ENCODE results near the gene C2CD3. TPM values are rescaled to one million over a fixed set of nuclear protein-coding genes. Genes with fewer than 3 reads are reported as not detected.

C2CD3 gene
- total and polyA plus RNA-seq, 9 of the 15 experiments (the other 6 are each of a cell fraction or from before 2014, with no cell fraction given): 4.4 to 20.2 (median 15.4) TPM

DNA sequence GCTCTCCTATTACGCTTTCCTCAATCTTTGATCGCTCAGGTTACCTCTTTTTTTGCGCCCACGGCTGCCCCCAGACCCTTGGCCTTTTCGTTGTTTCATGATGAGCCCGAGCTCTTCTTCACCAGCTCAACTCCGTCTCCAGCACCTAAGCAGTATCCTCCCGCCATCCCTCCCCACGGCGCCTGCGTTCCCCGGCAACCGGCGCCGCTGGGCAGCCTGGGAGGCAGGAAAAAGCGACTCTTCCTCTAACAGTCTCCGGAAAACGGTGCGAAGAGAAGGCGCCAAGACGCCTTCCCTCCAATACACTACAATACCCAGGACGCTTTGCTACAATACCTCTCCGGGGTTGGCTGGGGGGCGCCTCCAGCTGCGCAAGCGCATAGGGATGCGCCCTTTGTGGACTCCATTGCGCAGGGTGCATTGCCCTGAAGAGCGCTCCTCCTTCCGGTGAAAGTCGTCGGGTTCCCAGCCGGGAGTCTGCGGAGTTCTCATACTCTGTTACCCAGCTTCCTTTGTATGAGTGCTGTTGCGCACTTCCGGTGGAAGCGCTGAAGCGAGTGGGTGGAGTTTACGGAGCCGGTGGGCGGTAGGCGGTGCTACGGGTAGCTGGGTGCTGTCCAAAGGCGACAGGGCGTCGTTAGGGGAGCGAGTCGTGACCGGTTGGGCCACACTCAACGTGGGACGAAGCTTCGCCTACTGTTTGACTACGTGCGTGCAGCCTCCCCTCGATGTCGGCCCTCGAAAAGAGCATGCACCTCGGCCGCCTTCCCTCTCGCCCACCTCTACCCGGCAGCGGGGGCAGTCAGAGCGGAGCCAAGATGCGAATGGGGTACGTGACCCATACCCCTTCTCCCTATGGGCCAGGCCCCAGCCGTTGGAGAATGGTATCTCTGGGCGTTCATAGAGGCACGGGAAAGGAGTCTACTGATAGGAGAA is at the start of gene C2CD3, which contains the start of gene PPME1 (continued):
- TF ChIP-seq ELF2 (CRISPR knock-in tag; IDR thresholded peaks at IDR 0.05) (no peak), LEF1 (IDR thresholded peaks at IDR 0.05) (no peak), ZNF197 (CRISPR knock-in tag; IDR thresholded peaks at IDR 0.05; ENCODE audit: low read depth) (no peak), NR2F6 (CRISPR knock-in tag; IDR thresholded peaks at IDR 0.05) (no peak), CBX5 (IDR thresholded peaks at IDR 0.05; ENCODE audit: borderline replicate concordance, low read depth) (no peak), DPF2 (IDR thresholded peaks at IDR 0.05) (peak; percentile 11; the same call in 1 of the 2 replicates), KLF1 (tag; IDR thresholded peaks at IDR 0.05) (peak; percentile 69; the same call in 1 of the 2 replicates), SIN3A (IDR thresholded peaks at IDR 0.05; ENCODE audit: borderline replicate concordance in 2 of 2, control insufficient read depth in 1 of 2, low read depth in 2 of 2, low read length in 2 of 2) (peak; percentile 74 to 89; a peak in 3 of 4 replicates), SMARCA4 (IDR thresholded peaks at IDR 0.05) (no peak), ZNF239 (CRISPR knock-in tag; IDR thresholded peaks at IDR 0.05) (no peak), ZNF57 (CRISPR knock-in tag; IDR thresholded peaks at IDR 0.05) (no peak), ZBTB17 (CRISPR knock-in tag; IDR thresholded peaks at IDR 0.05) (no peak; the same call in 1 of the 2 replicates), TAL1 (IDR thresholded peaks at IDR 0.05) (no peak), SPI1 (IDR thresholded peaks at IDR 0.05; ENCODE audit: borderline replicate concordance, low read depth, low read length) (peak; percentile 43; the same call in 1 of the 2 replicates), EWSR1 (IDR thresholded peaks at IDR 0.05; ENCODE audit: borderline replicate concordance, low read depth, partially characterized antibody) (no peak), ZC3H8 (IDR thresholded peaks at IDR 0.05) (no peak), SIX5 (IDR thresholded peaks at IDR 0.05; ENCODE audit: borderline replicate concordance in 1 of 2, insufficient read depth in 1 of 2, low read depth in 1 of 2, low read length in 2 of 2) (peak; percentile 69 to 78), NCOA4 (IDR thresholded peaks at IDR 0.05; ENCODE audit: partially characterized antibody) (no peak), CREBBP (IDR thresholded peaks at IDR 0.05; ENCODE audit: low read depth, low read length) (no peak), SREBF1 (IDR thresholded peaks at IDR 0.05; ENCODE audit: borderline replicate concordance, low read depth, low read length) (no peak), NR2C2 (CRISPR knock-in tag; IDR thresholded peaks at IDR 0.05) (peak; percentile 78; the same call in 1 of the 2 replicates), NR2C2 (tag; IDR thresholded peaks at IDR 0.05) (peak; percentile 97)
- TF ChIP-seq, protein P1, sequence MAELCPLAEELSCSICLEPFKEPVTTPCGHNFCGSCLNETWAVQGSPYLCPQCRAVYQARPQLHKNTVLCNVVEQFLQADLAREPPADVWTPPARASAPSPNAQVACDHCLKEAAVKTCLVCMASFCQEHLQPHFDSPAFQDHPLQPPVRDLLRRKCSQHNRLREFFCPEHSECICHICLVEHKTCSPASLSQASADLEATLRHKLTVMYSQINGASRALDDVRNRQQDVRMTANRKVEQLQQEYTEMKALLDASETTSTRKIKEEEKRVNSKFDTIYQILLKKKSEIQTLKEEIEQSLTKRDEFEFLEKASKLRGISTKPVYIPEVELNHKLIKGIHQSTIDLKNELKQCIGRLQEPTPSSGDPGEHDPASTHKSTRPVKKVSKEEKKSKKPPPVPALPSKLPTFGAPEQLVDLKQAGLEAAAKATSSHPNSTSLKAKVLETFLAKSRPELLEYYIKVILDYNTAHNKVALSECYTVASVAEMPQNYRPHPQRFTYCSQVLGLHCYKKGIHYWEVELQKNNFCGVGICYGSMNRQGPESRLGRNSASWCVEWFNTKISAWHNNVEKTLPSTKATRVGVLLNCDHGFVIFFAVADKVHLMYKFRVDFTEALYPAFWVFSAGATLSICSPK (IDR thresholded peaks at IDR 0.05; ENCODE audit: borderline replicate concordance): no peak
- TF ChIP-seq, protein P2, sequence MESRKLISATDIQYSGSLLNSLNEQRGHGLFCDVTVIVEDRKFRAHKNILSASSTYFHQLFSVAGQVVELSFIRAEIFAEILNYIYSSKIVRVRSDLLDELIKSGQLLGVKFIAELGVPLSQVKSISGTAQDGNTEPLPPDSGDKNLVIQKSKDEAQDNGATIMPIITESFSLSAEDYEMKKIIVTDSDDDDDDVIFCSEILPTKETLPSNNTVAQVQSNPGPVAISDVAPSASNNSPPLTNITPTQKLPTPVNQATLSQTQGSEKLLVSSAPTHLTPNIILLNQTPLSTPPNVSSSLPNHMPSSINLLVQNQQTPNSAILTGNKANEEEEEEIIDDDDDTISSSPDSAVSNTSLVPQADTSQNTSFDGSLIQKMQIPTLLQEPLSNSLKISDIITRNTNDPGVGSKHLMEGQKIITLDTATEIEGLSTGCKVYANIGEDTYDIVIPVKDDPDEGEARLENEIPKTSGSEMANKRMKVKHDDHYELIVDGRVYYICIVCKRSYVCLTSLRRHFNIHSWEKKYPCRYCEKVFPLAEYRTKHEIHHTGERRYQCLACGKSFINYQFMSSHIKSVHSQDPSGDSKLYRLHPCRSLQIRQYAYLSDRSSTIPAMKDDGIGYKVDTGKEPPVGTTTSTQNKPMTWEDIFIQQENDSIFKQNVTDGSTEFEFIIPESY (CRISPR knock-in tag; IDR thresholded peaks at IDR 0.05): no peak; the same call in none of the 2 replicates
- TF ChIP-seq, protein P3, sequence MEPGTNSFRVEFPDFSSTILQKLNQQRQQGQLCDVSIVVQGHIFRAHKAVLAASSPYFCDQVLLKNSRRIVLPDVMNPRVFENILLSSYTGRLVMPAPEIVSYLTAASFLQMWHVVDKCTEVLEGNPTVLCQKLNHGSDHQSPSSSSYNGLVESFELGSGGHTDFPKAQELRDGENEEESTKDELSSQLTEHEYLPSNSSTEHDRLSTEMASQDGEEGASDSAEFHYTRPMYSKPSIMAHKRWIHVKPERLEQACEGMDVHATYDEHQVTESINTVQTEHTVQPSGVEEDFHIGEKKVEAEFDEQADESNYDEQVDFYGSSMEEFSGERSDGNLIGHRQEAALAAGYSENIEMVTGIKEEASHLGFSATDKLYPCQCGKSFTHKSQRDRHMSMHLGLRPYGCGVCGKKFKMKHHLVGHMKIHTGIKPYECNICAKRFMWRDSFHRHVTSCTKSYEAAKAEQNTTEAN (CRISPR knock-in tag; IDR thresholded peaks at IDR 0.05): no peak
